HG03460 (cell line): ENCODE data around the gene ZNF700.
A peak's percentile ranks its signal among the peaks of the same experiment; 100 is the strongest.
"Not testable (repeated sequence)": the region's sequence is repeated elsewhere in the genome, so short reads cannot be mapped to it uniquely, and the experiment has no call there.

ENCODE experiments used
- ATAC-seq: cut with Tn5 transposase; IDR thresholded peaks from one replicate; pipeline ENCODE4 v1.9.1; 2021; ENCODE audit not compliant: unreplicated experiment

Gene ZNF700

GRCh38 chr19:11987405-11988281 is 62.7 kb downstream of the ZNF700 start:
- ATAC-seq = peak; percentile 84

- no peak for ATAC-seq
Measured at GRCh38 chr19:11989112-11989456, 64.2 kb downstream of the ZNF700 start.

GRCh38 chr19:11991921-11992320 is 67.0 kb downstream of the ZNF700 start:
- ATAC-seq = not testable (repeated sequence)

GRCh38 chr19:11995174-11995573 is 70.3 kb downstream of the ZNF700 start:
- ATAC-seq = no peak
